K562 (cell line): Measurements from ENCODE around the gene WDPCP.

Experiments
- BMI1 ChIP-seq: fragments of 150-350 bp; IDR thresholded peaks from 2 replicates; pipeline ENCODE4 v1.6.1; 2014; ENCODE audit warnings: low read length
- EZH2 ChIP-seq: IDR thresholded peaks from 2 replicates; pipeline ENCODE4 v1.6.1; 2012; ENCODE audit warnings: low read depth, mild to moderate bottlenecking, inconsistent platforms, low read length, borderline replicate concordance
- FOS ChIP-seq: IDR thresholded peaks from 3 replicates; pipeline ENCODE4 v1.6.1; 2011; ENCODE audit not compliant: insufficient read length; ENCODE audit errors: extremely low read depth
- FOXM1 ChIP-seq, 2 experiments: fragments of 450-650 bp in 1 of 2; sonication (generic) in 1 of 2; formaldehyde crosslinking in 1 of 2; IDR thresholded peaks; 2 replicates each; pipeline versions ENCODE4 v1.6.1 to v1.9.0; 2017 to 2022; ENCODE audit warnings: low read depth in 2 of 2, mild to moderate bottlenecking in 2 of 2, missing genetic modification reagents in 1 of 2, moderate library complexity in 1 of 2
- HDGF ChIP-seq: fragments of 450-650 bp; IDR thresholded peaks from 2 replicates; pipeline ENCODE4 v1.6.1; 2016
- MYNN ChIP-seq, 2 experiments: sonication (generic); formaldehyde crosslinking in 1 of 2; IDR thresholded peaks; 2 replicates each; pipeline versions ENCODE4 v1.5.0 to v1.6.1; 2016 to 2020; ENCODE audit warnings: antibody characterized with exemption in 1 of 2, missing genetic modification reagents in 1 of 2
- PBX2 ChIP-seq, 2 experiments: IDR thresholded peaks in 1 of 2; conservative IDR thresholded peaks in 1 of 2; 2 replicates each; pipeline ENCODE4 v1.6.1; 2016; ENCODE audit warnings: low read depth in 2 of 2, mild to moderate bottlenecking in 1 of 2, missing compliant biosample characterization in 1 of 2, missing genetic modification characterization in 1 of 2, moderate library complexity in 1 of 2
- REST ChIP-seq, 2 experiments: fragments of 450-650 bp; formaldehyde crosslinking in 1 of 2; IDR thresholded peaks; 2 replicates each; pipeline versions ENCODE4 v1.4.0 to v1.6.1; 2014 to 2020; ENCODE audit warnings: mild to moderate bottlenecking in 2 of 2, borderline replicate concordance in 1 of 2, low read depth in 1 of 2

- TF ChIP-seq HDGF = no peak
- no peak for TF ChIP-seq MYNN (IDR thresholded peaks at IDR 0.05)
- TF ChIP-seq MYNN (CRISPR knock-in tag; IDR thresholded peaks at IDR 0.05) = no peak
- TF ChIP-seq BMI1 = no peak
- no peak for TF ChIP-seq FOS
- no peak for TF ChIP-seq FOXM1 (IDR thresholded peaks at IDR 0.05; ENCODE audit: low read depth)
- TF ChIP-seq FOXM1 (CRISPR knock-in tag; IDR thresholded peaks at IDR 0.05; ENCODE audit: low read depth) = no peak
- no peak for TF ChIP-seq PBX2 (CRISPR knock-in tag; IDR thresholded peaks at IDR 0.05; ENCODE audit: low read depth)
- no peak for TF ChIP-seq PBX2 (tag; conservative IDR thresholded peaks at IDR 0.05; ENCODE audit: low read depth)
- TF ChIP-seq REST (IDR thresholded peaks at IDR 0.05; ENCODE audit: borderline replicate concordance) = no peak
- no peak for TF ChIP-seq REST (CRISPR knock-in tag; IDR thresholded peaks at IDR 0.05; ENCODE audit: low read depth)
- no peak for TF ChIP-seq EZH2
Observed at GRCh38 chr2:63073994-63074393, 514.3 kb downstream of the WDPCP start.
